ENCODE results near the gene NCAM1.

- TF ChIP-seq, protein P1, sequence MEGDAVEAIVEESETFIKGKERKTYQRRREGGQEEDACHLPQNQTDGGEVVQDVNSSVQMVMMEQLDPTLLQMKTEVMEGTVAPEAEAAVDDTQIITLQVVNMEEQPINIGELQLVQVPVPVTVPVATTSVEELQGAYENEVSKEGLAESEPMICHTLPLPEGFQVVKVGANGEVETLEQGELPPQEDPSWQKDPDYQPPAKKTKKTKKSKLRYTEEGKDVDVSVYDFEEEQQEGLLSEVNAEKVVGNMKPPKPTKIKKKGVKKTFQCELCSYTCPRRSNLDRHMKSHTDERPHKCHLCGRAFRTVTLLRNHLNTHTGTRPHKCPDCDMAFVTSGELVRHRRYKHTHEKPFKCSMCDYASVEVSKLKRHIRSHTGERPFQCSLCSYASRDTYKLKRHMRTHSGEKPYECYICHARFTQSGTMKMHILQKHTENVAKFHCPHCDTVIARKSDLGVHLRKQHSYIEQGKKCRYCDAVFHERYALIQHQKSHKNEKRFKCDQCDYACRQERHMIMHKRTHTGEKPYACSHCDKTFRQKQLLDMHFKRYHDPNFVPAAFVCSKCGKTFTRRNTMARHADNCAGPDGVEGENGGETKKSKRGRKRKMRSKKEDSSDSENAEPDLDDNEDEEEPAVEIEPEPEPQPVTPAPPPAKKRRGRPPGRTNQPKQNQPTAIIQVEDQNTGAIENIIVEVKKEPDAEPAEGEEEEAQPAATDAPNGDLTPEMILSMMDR (IDR thresholded peaks at IDR 0.05) = no peak
- TF ChIP-seq POLR2A (IDR thresholded peaks at IDR 0.05) = no peak
Observed at GRCh38 chr11:113138731-113139130, 177.5 kb downstream of the NCAM1 start.

Measured in right lobe of liver (tissue), 4 donors.